ENCODE results near the gene ITPR2.

DNA sequence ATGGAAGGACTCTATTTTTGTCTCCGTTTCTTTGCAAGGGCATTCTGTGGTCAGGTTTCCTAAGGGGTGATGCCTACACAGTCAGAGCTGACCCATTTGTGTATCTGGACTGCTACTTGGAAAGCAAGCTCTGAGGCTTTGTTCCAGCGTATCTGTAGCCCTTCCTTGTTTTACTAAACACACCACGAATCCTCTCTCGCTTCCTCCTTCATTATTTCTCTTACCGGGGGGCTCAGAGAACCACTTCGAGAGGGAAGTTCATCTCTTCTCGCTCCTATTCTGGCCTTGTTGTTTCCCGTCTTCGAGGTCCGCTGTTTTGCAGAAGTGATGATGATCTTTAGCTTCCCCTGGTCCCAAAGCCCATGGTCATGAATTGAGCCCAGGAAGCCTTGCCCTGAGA, 472.9 kb downstream of the ITPR2 start:
- TF ChIP-seq, protein P1, sequence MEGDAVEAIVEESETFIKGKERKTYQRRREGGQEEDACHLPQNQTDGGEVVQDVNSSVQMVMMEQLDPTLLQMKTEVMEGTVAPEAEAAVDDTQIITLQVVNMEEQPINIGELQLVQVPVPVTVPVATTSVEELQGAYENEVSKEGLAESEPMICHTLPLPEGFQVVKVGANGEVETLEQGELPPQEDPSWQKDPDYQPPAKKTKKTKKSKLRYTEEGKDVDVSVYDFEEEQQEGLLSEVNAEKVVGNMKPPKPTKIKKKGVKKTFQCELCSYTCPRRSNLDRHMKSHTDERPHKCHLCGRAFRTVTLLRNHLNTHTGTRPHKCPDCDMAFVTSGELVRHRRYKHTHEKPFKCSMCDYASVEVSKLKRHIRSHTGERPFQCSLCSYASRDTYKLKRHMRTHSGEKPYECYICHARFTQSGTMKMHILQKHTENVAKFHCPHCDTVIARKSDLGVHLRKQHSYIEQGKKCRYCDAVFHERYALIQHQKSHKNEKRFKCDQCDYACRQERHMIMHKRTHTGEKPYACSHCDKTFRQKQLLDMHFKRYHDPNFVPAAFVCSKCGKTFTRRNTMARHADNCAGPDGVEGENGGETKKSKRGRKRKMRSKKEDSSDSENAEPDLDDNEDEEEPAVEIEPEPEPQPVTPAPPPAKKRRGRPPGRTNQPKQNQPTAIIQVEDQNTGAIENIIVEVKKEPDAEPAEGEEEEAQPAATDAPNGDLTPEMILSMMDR (conservative IDR thresholded peaks at IDR 0.05), result no peak
- no peak for TF ChIP-seq EZH2 (IDR thresholded peaks at IDR 0.05; ENCODE audit: low read depth)

Data from PC-9 (cell line).